Activated gamma-delta T cell treated with Interleukin-2 at 50 U/mL for 16 hours (primary cell): ENCODE results near the gene CALML5.

Experiments
- DNase-seq: peaks from one replicate; pipeline ENCODE4 v3.0.0-alpha.2; 2020

Gene CALML5

GRCh38 chr10:5532618-5533097 is 33.3 kb upstream of the CALML5 start:
- DNase-seq: no peak

GRCh38 chr10:5532307-5532605 is 32.9 kb upstream of the CALML5 start:
- DNase-seq: no peak

GRCh38 chr10:5531558-5532306 is 32.4 kb upstream of the CALML5 start:
- DNase-seq: no peak

GRCh38 chr10:5530846-5531557 is 31.6 kb upstream of the CALML5 start:
- no peak for DNase-seq

GRCh38 chr10:5530412-5530806 is 31.0 kb upstream of the CALML5 start:
- no peak for DNase-seq

GRCh38 chr10:5529702-5530411 is 30.5 kb upstream of the CALML5 start:
- no peak for DNase-seq

- no peak for DNase-seq
Measured at GRCh38 chr10:5528989-5529701, 29.8 kb upstream of the CALML5 start.

- DNase-seq: no peak
Measured at GRCh38 chr10:5527332-5528200, 28.2 kb upstream of the CALML5 start.

GRCh38 chr10:5526691-5527331 is 27.4 kb upstream of the CALML5 start:
- no peak for DNase-seq

GRCh38 chr10:5525561-5526341 is 26.4 kb upstream of the CALML5 start:
- DNase-seq: no peak

- no peak for DNase-seq
Measured at GRCh38 chr10:5524641-5525560, 25.5 kb upstream of the CALML5 start, which contains the start of gene CALML3. TSS of gene CALML3 (plus strand) at chr10:5524961. CDS start at chr10:5525086, 125 bp downstream.

GRCh38 chr10:5523796-5524574 is 24.6 kb upstream of the CALML5 start:
- no peak for DNase-seq

- no peak for DNase-seq
Measured at GRCh38 chr10:5522913-5523560, 23.7 kb upstream of the CALML5 start.

- DNase-seq: no peak
Measured at GRCh38 chr10:5519054-5519453, 19.7 kb upstream of the CALML5 start.

- DNase-seq: no peak
Measured at GRCh38 chr10:5518143-5518542, 18.8 kb upstream of the CALML5 start.

- DNase-seq: no peak
Measured at GRCh38 chr10:5517546-5517945, 18.2 kb upstream of the CALML5 start.

GRCh38 chr10:5515948-5516761 is 16.8 kb upstream of the CALML5 start:
- DNase-seq: no peak
